SK-N-MC (cell line): ENCODE data around the gene DCUN1D4.

Experiments
- DNase-seq: peaks from one replicate; pipeline ENCODE4 v3.0.0-alpha.2; 2011; ENCODE audit warnings: low read depth, low spot score
- H3K27ac ChIP-seq: fragments of 200-600 bp; sonication (generic); 2 replicates; pipeline ENCODE4 v1.5.1; 2016; ENCODE audit warnings: mixed run types
- H3K36me3 ChIP-seq: fragments of 200-600 bp; sonication (generic); 2 replicates; pipeline ENCODE4 v1.6.1; 2017; ENCODE audit warnings: antibody characterized with exemption, low read length, mixed read lengths; ENCODE audit not compliant: insufficient read depth
- H3K4me3 ChIP-seq: fragments of 200-600 bp; sonication (generic); 2 replicates; pipeline ENCODE4 v1.5.1; 2016
- H3K9ac ChIP-seq: fragments of 200-600 bp; sonication (generic); 2 replicates; pipeline ENCODE4 v1.8.0; 2017; ENCODE audit warnings: mixed run types, mixed read lengths; ENCODE audit not compliant: insufficient read length
- H3K9me3 ChIP-seq: fragments of 200-600 bp; sonication (generic); 2 replicates; pipeline ENCODE4 v1.6.1; 2017; ENCODE audit warnings: low read depth, mild to moderate bottlenecking, antibody characterized with exemption, low read length, moderate library complexity, mixed read lengths
- EZH2 ChIP-seq: fragments of 200-600 bp; sonication (generic); IDR thresholded peaks from one replicate; pipeline ENCODE4 v1.6.1; 2017; ENCODE audit warnings: antibody characterized with exemption
- FOXP2 ChIP-seq: optimal IDR thresholded peaks from 2 replicates; pipeline ENCODE3; 2011; ENCODE audit warnings: mild to moderate bottlenecking, moderate library complexity; ENCODE audit not compliant: insufficient read depth; ENCODE audit errors: extremely low read length, control extremely low read depth
- POLR2AphosphoS5 ChIP-seq: IDR thresholded peaks from 2 replicates; pipeline ENCODE4 v1.6.1; 2012; ENCODE audit warnings: mild to moderate bottlenecking, low read depth, low read length, borderline replicate concordance

The DCUN1D4 gene

GRCh38 chr4:51943221-51943620 is 100.3 kb downstream of the DCUN1D4 start:
- Histone ChIP-seq H3K9ac (no peak overlapping the region), H3K36me3 (no peaks in the 10 kb centered on the region), H3K27ac (no peak overlapping the region), H3K9me3 (no peaks in the 10 kb centered on the region), H3K4me3 (no peak overlapping the region)
- no peak for TF ChIP-seq EZH2
- no peak for TF ChIP-seq FOXP2
- no peak for TF ChIP-seq POLR2AphosphoS5
- no peak for DNase-seq

- H3K4me3 ChIP-seq = no peak overlapping the region
- no peak overlapping the region for H3K27ac ChIP-seq
- no peaks in the 10 kb centered on the region for H3K9me3 ChIP-seq
- no peak for TF ChIP-seq POLR2AphosphoS5
- no peak for TF ChIP-seq EZH2
- H3K36me3 ChIP-seq = no peaks in the 10 kb centered on the region
- H3K9ac ChIP-seq = no peak overlapping the region
- no peak for DNase-seq
Observed at GRCh38 chr4:51958199-51958968, 115.4 kb downstream of the DCUN1D4 start.

GRCh38 chr4:51960486-51960885 is 117.5 kb downstream of the DCUN1D4 start:
- H3K9me3 ChIP-seq = no peaks in the 10 kb centered on the region
- H3K27ac ChIP-seq = no peak overlapping the region
- no peak overlapping the region for H3K9ac ChIP-seq
- TF ChIP-seq FOXP2 = no peak
- no peak for TF ChIP-seq POLR2AphosphoS5
- TF ChIP-seq EZH2 = no peak
- no peak for DNase-seq
- H3K4me3 ChIP-seq = no peak overlapping the region
- H3K36me3 ChIP-seq = no peaks in the 10 kb centered on the region

GRCh38 chr4:51963841-51964517 is 121.0 kb downstream of the DCUN1D4 start:
- TF ChIP-seq EZH2 (no peak), POLR2AphosphoS5 (no peak), FOXP2 (no peak)
- no peak for DNase-seq

GRCh38 chr4:51965862-51966261 is 122.9 kb downstream of the DCUN1D4 start:
- no peaks in the 10 kb centered on the region for H3K36me3 ChIP-seq
- H3K4me3 ChIP-seq = no peak overlapping the region
- H3K9ac ChIP-seq = no peak overlapping the region
- H3K9me3 ChIP-seq = no peaks in the 10 kb centered on the region
- TF ChIP-seq FOXP2 (no peak), EZH2 (no peak), POLR2AphosphoS5 (no peak)
- H3K27ac ChIP-seq = no peak overlapping the region
- DNase-seq = no peak

More at GRCh38 chr4:51963841-51964517, 121.0 kb downstream of the DCUN1D4 start:
- Histone ChIP-seq H3K9me3 (no peaks in the 10 kb centered on the region), H3K36me3 (no peaks in the 10 kb centered on the region), H3K9ac (no peak overlapping the region), H3K4me3 (no peak overlapping the region), H3K27ac (no peak overlapping the region)
